ENCODE results near the gene KERA.

GRCh38 chr12:91001306-91001705, 56.5 kb downstream of the KERA start:
- TF ChIP-seq, protein P1, sequence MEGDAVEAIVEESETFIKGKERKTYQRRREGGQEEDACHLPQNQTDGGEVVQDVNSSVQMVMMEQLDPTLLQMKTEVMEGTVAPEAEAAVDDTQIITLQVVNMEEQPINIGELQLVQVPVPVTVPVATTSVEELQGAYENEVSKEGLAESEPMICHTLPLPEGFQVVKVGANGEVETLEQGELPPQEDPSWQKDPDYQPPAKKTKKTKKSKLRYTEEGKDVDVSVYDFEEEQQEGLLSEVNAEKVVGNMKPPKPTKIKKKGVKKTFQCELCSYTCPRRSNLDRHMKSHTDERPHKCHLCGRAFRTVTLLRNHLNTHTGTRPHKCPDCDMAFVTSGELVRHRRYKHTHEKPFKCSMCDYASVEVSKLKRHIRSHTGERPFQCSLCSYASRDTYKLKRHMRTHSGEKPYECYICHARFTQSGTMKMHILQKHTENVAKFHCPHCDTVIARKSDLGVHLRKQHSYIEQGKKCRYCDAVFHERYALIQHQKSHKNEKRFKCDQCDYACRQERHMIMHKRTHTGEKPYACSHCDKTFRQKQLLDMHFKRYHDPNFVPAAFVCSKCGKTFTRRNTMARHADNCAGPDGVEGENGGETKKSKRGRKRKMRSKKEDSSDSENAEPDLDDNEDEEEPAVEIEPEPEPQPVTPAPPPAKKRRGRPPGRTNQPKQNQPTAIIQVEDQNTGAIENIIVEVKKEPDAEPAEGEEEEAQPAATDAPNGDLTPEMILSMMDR (conservative IDR thresholded peaks at IDR 0.05): no peak
- no peak for TF ChIP-seq EZH2 (IDR thresholded peaks at IDR 0.05; ENCODE audit: low read depth)
